NCI-H2196 treated with DMSO at 0.1 percent for 48 hours (cell line): Measurements from ENCODE around the gene SPOCK3.
A peak's percentile ranks its signal among the peaks of the same experiment; 100 is the strongest.

Experiments used
- DNase-seq: peaks from one replicate; lab custom pipeline; 2025; ENCODE audit not compliant: unreplicated experiment; lab: John Stamatoyannopoulos, UW

The SPOCK3 gene

DNA sequence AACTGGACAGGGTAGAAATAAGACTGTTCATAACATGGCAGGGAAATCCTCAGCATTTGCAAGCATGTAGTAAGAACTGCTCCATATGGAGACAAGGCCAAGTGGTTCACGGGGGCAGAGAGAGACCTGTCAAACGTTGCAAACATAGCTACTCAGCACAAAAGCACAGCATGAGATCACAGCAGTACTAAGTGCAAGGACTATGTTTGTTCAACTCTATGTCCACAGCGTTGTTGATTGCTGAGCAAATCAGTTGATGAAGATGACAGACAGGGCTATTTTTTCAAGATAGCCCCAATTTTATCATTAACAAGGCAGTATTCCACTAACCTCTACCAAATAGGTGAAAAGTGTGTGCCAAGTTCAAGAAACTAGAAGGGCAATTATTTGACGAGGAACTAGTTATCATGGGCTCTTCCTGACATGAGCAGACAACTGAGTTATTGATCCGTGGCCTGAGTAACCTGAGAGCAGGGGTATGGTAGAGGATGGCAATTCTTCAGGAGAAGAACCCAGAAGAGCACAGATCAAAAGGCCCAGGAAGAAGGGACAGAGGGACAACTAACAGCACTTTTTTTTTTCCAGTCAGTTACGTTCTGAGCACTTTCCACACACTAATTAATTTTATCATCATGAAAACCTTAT, 57.4 kb downstream of the SPOCK3 start:
- DNase-seq: no peak

GRCh38 chr4:167171928-167172327, 62.4 kb downstream of the SPOCK3 start:
- no peak for DNase-seq

DNA sequence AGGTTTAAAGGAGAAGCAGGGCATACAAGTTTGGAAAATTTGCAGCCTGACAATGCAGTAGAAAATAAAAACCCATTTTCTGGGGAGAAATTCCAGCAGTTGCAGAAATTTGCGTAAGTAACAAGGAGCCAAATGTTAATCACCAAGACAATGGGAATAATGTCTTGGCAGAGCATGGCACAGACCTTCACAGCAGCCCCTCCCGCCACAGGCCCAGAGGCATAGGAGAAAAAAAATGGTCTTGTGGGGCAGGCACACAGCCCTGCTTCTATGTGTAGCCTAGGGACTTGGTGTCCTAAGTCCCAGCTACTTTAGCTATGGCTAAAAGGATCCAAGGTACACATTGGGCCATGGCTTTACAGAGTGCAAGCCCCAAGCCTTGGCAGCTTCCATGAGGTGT, 65.7 kb downstream of the SPOCK3 start:
- no peak for DNase-seq

DNA sequence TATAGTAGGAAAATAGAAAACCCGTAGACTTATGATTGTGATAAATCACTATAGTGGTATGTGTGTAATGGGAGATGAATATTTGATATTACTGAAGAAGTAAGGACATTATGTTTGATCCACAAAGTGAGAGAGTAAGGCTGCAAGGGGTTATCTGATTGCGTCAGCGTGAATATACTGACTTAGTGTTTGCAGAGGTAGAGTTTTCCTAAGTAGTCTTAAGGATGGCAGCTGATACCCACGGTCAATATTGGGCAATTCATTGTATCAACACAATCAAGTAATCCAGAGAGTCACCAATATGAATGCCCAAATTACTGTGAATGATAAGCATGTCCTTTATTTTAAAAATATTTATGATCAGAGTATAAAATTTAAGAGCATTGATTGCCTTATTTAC, 83.7 kb downstream of the SPOCK3 start:
- no peak for DNase-seq

DNA sequence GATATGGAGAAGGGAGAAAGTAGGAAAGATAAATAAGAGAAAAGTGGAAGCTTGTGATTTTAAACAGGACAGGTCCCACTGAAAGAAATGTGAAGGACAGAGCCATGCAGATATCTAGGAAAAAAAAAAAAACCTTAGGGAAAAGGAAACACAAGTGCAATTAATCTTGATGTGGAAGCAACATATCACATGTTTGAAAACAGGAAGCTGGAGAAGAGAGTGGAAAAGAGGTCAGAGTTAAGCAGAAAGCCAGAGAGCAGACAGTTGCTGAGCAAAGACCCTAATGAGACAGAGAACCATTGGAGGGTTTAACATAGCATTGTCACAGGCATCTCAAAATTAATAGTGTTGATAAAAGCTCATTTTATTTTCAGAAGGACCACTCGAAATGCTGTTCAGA, 89.7 kb downstream of the SPOCK3 start:
- DNase-seq: no peak

DNA sequence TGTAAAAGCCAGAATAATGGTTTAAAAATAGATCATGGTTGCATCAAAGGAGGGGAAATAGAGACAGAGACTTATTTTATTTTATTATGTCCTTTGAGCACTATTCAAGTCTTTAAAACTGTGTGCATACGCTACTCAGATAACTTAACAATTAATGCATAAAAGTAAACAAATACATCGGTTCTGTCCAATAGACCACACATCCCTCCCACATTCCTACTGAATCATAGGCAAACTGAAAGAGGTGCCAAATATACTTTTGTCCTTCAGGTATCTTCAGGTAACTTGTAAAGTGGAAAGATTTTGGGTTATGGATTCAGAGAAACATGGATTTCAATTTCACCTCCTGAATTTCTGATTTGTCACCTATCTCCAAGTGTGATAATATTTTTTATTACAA, 91.3 kb downstream of the SPOCK3 start:
- DNase-seq: no peak

GRCh38 chr4:167136270-167136669, 98.0 kb downstream of the SPOCK3 start:
- DNase-seq: no peak

DNA sequence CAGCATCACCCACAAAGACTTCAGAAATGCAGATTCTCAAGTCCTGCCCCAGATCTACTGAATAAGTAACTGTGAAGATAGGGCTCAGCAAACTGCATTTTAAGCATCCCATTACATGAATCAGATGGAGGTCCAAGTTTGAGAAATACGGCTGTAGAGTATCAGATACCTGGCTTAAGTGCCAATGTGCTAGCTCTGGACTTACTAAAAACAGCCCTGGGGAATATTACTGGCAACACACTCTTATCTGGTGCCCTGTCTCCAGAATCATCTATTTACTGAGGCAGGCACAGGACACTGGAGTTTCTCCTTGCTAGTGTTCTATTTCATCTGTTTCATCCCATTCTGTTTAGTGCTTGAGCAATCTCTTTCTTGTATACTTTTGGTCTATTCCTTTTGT, 105.1 kb downstream of the SPOCK3 start:
- no peak for DNase-seq

GRCh38 chr4:167119392-167119791, 114.9 kb downstream of the SPOCK3 start:
- DNase-seq: no peak

GRCh38 chr4:167117273-167117672, 117.0 kb downstream of the SPOCK3 start:
- DNase-seq: no peak

- no peak for DNase-seq
These were observed 119.8 kb downstream of the SPOCK3 start for GRCh38 chr4:167114416-167114971.

DNA sequence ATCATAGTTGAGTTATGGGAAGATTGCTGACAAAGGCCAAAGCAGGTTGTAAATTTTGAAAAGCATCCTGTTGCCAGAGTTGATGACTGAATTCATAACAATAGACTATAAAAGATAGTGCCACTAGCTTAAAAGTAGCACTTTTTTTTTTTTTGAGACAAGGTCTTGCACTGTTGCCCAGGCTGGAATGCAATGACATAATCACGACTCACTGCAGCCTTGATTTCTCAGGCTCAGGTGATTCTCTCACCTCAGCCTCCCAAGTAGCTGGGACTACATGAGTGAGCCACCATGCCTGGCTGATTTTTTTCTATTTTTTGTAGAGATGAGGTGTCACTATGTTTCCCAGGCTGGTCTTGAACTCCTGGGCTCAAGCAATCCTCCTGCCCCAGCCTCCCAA, 122.7 kb downstream of the SPOCK3 start:
- DNase-seq: no peak

- DNase-seq: no peak
These were observed 123.2 kb downstream of the SPOCK3 start for GRCh38 chr4:167111092-167111491.

GRCh38 chr4:167109859-167110258, 124.4 kb downstream of the SPOCK3 start:
- DNase-seq: no peak

- no peak for DNase-seq
These were observed 128.4 kb downstream of the SPOCK3 start for GRCh38 chr4:167105857-167106256.

DNA sequence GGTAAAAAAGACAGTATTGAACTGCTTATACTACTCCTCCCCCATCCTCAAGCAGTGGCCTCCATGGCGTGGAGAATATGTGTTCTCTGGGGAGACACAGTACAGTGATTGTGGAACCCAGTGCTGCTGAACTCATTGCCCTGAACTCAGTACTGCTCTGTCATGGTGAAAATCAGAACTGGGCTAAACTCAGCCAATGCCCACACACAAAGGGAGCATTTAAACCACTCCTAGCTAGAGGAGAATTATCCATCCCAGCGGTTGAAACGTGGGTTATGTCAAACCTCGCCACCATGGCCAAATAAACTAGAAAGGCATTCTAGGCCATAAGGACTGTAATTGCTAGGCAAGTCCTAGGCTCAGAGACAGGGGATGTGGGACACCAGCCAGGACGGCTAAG, 131.8 kb downstream of the SPOCK3 start:
- no peak for DNase-seq

DNA sequence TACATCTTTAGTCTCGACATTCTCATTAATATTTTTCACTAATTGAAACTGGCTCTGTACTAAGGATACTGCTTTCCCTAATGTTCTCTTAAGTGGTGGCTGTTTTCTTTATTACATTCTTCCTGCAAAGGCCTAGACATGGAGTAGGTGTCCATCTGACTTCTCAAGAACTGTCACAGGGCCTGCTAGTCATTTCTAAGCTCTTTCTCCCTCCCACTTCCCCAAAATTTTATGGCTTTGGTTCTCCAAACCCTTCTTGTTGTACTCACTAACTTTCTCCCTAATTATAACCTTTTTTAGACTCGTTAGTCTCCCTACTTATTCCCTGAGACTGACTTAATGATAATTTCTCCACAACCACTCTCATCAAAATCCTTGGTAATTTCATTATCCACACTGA, 133.3 kb downstream of the SPOCK3 start:
- no peak for DNase-seq

DNA sequence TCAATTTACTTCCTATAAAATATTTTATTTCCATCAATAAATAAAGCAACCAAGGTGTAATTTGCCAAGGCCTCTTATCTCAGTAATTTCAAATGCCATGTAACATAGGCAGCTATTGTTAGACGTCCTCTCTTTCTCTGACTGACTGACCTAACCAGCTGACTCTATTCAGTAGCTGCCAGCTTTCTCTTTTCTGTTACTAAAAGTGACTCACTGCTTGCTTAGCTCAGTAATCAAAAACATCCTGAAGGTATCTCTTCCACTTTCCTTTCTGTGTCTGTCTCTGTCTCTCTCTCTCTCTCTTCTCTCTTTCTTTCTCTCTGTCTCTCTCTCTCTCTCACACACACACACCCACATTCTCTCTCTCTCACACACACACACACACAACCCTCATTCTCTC, 134.2 kb downstream of the SPOCK3 start:
- peak; percentile 61 for DNase-seq

DNA sequence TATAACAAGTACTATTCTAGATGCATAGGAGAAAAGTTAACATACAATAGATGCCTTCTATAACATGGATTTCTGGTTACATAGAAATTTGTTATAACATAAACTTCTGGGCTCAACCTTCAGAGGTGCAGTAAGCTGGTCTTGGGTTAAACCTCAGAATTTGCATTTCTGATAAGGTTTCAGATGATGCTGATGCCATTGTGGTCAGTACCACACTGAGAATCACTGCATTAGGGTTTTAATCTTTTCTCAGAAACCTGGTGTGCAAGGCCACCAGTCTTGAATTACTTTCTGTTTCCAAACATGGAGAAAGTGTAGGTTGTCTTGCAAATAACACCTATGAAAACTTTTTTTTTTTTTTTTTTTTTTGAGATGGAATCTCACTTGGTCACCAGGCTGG, 146.2 kb downstream of the SPOCK3 start:
- DNase-seq: no peak

DNA sequence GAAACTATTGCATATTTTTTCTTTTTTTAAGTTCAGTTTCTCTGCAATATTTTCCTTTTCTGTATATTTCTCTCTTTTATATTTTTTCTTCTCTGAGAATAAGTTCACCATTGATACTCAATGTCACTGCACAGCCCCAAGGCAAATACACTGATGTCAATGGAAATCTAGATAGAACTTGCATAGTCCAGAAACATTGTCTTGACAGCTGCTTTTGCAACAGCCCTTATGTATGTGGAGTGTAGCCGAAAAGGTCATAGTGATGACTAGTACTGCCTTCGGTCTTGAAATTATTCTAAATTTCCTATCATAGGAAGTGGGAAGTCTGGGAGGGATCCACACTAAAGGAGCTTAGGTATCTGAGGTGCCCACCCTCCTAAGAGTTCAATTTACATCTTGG, 150.0 kb downstream of the SPOCK3 start:
- no peak for DNase-seq

GRCh38 chr4:167079762-167080161, 154.5 kb downstream of the SPOCK3 start:
- no peak for DNase-seq

GRCh38 chr4:167052631-167053091, 181.6 kb downstream of the SPOCK3 start:
- no peak for DNase-seq

DNA sequence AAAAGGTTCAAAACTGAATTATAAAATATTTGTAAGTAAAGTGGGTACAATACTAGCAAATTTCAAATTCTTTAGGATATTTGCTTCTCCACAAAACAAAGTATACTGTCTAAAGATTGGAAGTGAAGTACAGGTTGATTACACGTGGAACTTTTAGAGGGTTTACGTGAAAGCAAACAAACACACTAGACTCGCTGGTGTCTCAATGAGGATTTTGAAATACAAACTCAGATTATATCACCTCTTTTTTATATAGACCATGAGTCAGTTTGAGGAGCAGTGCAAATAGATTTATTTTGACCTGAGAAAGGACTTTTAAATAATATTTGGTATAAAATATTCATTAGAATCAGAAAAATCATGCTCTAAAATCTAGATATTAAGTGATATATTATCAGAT, 185.0 kb downstream of the SPOCK3 start:
- DNase-seq: no peak
